GM23338 (cell line): ENCODE results near the gene CAMK2N2. TPM values are rescaled to one million over a fixed set of nuclear protein-coding genes. Genes with fewer than 3 reads are reported as not detected.

Experiments
- ATAC-seq: fragments of 200-7000 bp; cut with Tn5 transposase; 3 replicates; pipeline ENCODE4 v1.9.1; 2020
- DNase-seq: peaks from one replicate; pipeline ENCODE4 v3.0.0-alpha.2; 2015; ENCODE audit warnings: low spot score
- H2AFZ ChIP-seq: fragments of 200-600 bp; sonication (generic); 2 replicates; pipeline ENCODE4 v1.8.0; 2016; ENCODE audit warnings: antibody characterized with exemption, mild to moderate bottlenecking, moderate library complexity
- H3F3A ChIP-seq: fragments of 200-600 bp; sonication (generic); replicated peaks from 2 replicates; pipeline ENCODE4 v1.8.0; 2017; ENCODE audit warnings: antibody characterized with exemption, mixed run types, low read depth
- H3K27ac ChIP-seq: fragments of 200-600 bp; sonication (generic); 2 replicates; pipeline ENCODE4 v1.6.1; 2016; ENCODE audit warnings: low read depth
- H3K27me3 ChIP-seq: fragments of 200-600 bp; sonication (generic); 2 replicates; pipeline ENCODE4 v1.8.0; 2016; ENCODE audit warnings: mild to moderate bottlenecking, mixed run types, moderate library complexity; ENCODE audit not compliant: insufficient read depth
- H3K36me3 ChIP-seq: fragments of 200-600 bp; sonication (generic); 2 replicates; pipeline ENCODE4 v1.8.0; 2016; ENCODE audit warnings: mild to moderate bottlenecking; ENCODE audit not compliant: insufficient read depth
- H3K4me1 ChIP-seq: fragments of 200-600 bp; sonication (generic); 2 replicates; pipeline ENCODE4 v1.8.0; 2016; ENCODE audit warnings: mild to moderate bottlenecking, moderate library complexity; ENCODE audit not compliant: insufficient read depth
- H3K4me2 ChIP-seq: fragments of 200-600 bp; sonication (generic); 2 replicates; pipeline ENCODE4 v1.7.1; 2017; ENCODE audit warnings: mixed run types
- H3K4me3 ChIP-seq: fragments of 200-600 bp; sonication (generic); 2 replicates; pipeline ENCODE4 v1.6.1; 2016; ENCODE audit warnings: mixed run types
- H3K79me2 ChIP-seq: fragments of 200-600 bp; sonication (generic); replicated peaks from 2 replicates; pipeline ENCODE4 v1.8.0; 2017; ENCODE audit warnings: mild to moderate bottlenecking; ENCODE audit not compliant: insufficient read depth
- H3K9me2 ChIP-seq: fragments of 200-600 bp; sonication (generic); 2 replicates; pipeline ENCODE4 v1.8.0; 2017; ENCODE audit not compliant: insufficient read depth
- H4K20me1 ChIP-seq: fragments of 200-600 bp; sonication (generic); replicated peaks from 2 replicates; pipeline ENCODE4 v1.8.0; 2017; ENCODE audit warnings: mild to moderate bottlenecking; ENCODE audit not compliant: insufficient read depth
- H3K27ac Mint-ChIP-seq: 2 replicates; pipeline ENCODE4 v1.8.0; 2020; ENCODE audit warnings: inconsistent platforms, mild to moderate bottlenecking, moderate library complexity, mixed read lengths
- H3K27me3 Mint-ChIP-seq: 3 replicates; pipeline ENCODE4 v1.8.0; 2022; ENCODE audit warnings: low read depth, mild to moderate bottlenecking, moderate library complexity, mixed read lengths, inconsistent platforms; ENCODE audit not compliant: insufficient read depth, poor library complexity
- H3K36me3 Mint-ChIP-seq: 3 replicates; pipeline ENCODE4 v1.8.0; 2021; ENCODE audit warnings: low read depth, mild to moderate bottlenecking, inconsistent platforms, moderate library complexity, mixed read lengths
- H3K4me1 Mint-ChIP-seq: 3 replicates; pipeline ENCODE4 v1.8.0; 2020; ENCODE audit warnings: mild to moderate bottlenecking, inconsistent platforms, mixed read lengths
- H3K4me3 Mint-ChIP-seq: 3 replicates; pipeline ENCODE4 v1.8.0; 2021; ENCODE audit warnings: moderate library complexity, mild to moderate bottlenecking, inconsistent platforms, mixed read lengths
- H3K9me3 Mint-ChIP-seq: 3 replicates; pipeline ENCODE4 v1.8.0; 2020; ENCODE audit warnings: moderate library complexity, mild to moderate bottlenecking, inconsistent platforms, mixed read lengths
- CREB1 ChIP-seq: fragments of 250-450 bp; sonication (Bioruptor Pico); IDR thresholded peaks from 2 replicates; pipeline ENCODE4 v1.5.0; 2020; ENCODE audit warnings: low read depth, mild to moderate bottlenecking, moderate library complexity
- EZH2 ChIP-seq: fragments of 200-600 bp; sonication (generic); IDR thresholded peaks from one replicate; pipeline ENCODE4 v1.8.0; 2017; ENCODE audit warnings: antibody characterized with exemption, mild to moderate bottlenecking, low read depth; ENCODE audit not compliant: unreplicated experiment
- EZH2phosphoT487 ChIP-seq: fragments of 200-600 bp; sonication (generic); IDR thresholded peaks from one replicate; pipeline ENCODE4 v1.8.1; 2018; ENCODE audit warnings: antibody characterized with exemption; ENCODE audit not compliant: unreplicated experiment
- JUNB ChIP-seq: IDR thresholded peaks from one replicate; pipeline ENCODE4 v1.6.1; 2016; ENCODE audit warnings: antibody characterized with exemption; ENCODE audit not compliant: unreplicated experiment
- POLR2AphosphoS5 ChIP-seq: IDR thresholded peaks from 2 replicates; pipeline ENCODE4 v1.6.1; 2016; ENCODE audit warnings: antibody characterized with exemption, low read depth
- REST ChIP-seq: IDR thresholded peaks from one replicate; pipeline ENCODE4 v1.6.1; 2018; ENCODE audit warnings: antibody characterized with exemption; ENCODE audit not compliant: unreplicated experiment
- STAT1 ChIP-seq: IDR thresholded peaks from one replicate; pipeline ENCODE4 v1.6.1; 2016; ENCODE audit warnings: antibody characterized with exemption; ENCODE audit not compliant: unreplicated experiment
- ZNF114 ChIP-seq: fragments of 250-450 bp; sonication (Bioruptor Pico); IDR thresholded peaks from 2 replicates; pipeline ENCODE4 v1.5.0; 2020; ENCODE audit warnings: mild to moderate bottlenecking, moderate library complexity
- ZNF331 ChIP-seq: fragments of 250-450 bp; sonication (Bioruptor Pico); IDR thresholded peaks from 2 replicates; pipeline ENCODE4 v1.5.0; 2020; ENCODE audit warnings: low read depth, mild to moderate bottlenecking, moderate library complexity
- polyA plus RNA-seq: library from polyadenylated mRNA; unstranded; fragments of >200 nt; fragmentation: Nextera tagmentation; extraction: Ambion mirVana; gene quantifications from 2 replicates; pipeline ENCODE4 v1.2.1, GENCODE V29; 2016
- total RNA-seq: library from RNA; depleted of rRNA; stranded (reverse); fragments of >200 nt; shearing (Covaris generic); gene quantifications from 2 replicates; pipeline ENCODE4 v1.2.3, GENCODE V29; 2014
- TF ChIP-seq, protein P1 (sequence below), 2 experiments: fragments of 200-600 bp in 1 of 2; sonication (generic) in 1 of 2; conservative IDR thresholded peaks; 2 replicates each; pipeline versions ENCODE4 v1.5.1 to v1.6.1; 2016 to 2017; ENCODE audit warnings: antibody characterized with exemption in 2 of 2, low read depth in 2 of 2, mild to moderate bottlenecking in 2 of 2, moderate library complexity in 1 of 2

The CAMK2N2 gene
- total and polyA plus RNA-seq, 2 experiments from 2014 or later, result 0.32 to 1.3 TPM

- Histone ChIP-seq H2AFZ (peak overlapping the region; percentile 91), H3K4me2 (peak overlapping the region; percentile 90)
Observed at GRCh38 chr3:184230081-184230602, 31.2 kb downstream of the CAMK2N2 start.

More at GRCh38 chr3:184230081-184230602, 31.2 kb downstream of the CAMK2N2 start:
- Histone ChIP-seq H3K4me3 (peak overlapping the region; percentile 63), H3K27ac (no peak overlapping the region), H3K79me2 (no peaks in the 10 kb centered on the region), H3K9me2 (no peaks in the 10 kb centered on the region), H3K4me1 (no peaks in the 10 kb centered on the region), H3K36me3 (no peaks in the 10 kb centered on the region), H3F3A (no peaks in the 10 kb centered on the region), H4K20me1 (0 out of 2 replicates have a peak, but pooled peaks cover 6% of the 10 kb centered on the region), H3K27me3 (peaks cover 82% of the 10 kb centered on the region)
- Mint-ChIP-seq H3K9me3 (no peaks in the 10 kb centered on the region; the same call in 2 of the 3 replicates), H3K4me1 (peaks cover 5% of the 10 kb centered on the region), H3K4me3 (no peak overlapping the region; the same call in 2 of the 3 replicates), H3K36me3 (no peaks in the 10 kb centered on the region; the same call in 2 of the 3 replicates), H3K27ac (no peak overlapping the region), H3K27me3 (peaks cover 58% of the 10 kb centered on the region)
- peak; percentile 12 for ATAC-seq
- TF ChIP-seq ZNF331 (no peak), POLR2AphosphoS5 (no peak), EZH2 (peak; percentile 1), JUNB (no peak), STAT1 (no peak), ZNF114 (no peak), REST (no peak), CREB1 (CRISPR knock-in tag) (no peak), EZH2phosphoT487 (peak; percentile 22)
- TF ChIP-seq, protein P1, sequence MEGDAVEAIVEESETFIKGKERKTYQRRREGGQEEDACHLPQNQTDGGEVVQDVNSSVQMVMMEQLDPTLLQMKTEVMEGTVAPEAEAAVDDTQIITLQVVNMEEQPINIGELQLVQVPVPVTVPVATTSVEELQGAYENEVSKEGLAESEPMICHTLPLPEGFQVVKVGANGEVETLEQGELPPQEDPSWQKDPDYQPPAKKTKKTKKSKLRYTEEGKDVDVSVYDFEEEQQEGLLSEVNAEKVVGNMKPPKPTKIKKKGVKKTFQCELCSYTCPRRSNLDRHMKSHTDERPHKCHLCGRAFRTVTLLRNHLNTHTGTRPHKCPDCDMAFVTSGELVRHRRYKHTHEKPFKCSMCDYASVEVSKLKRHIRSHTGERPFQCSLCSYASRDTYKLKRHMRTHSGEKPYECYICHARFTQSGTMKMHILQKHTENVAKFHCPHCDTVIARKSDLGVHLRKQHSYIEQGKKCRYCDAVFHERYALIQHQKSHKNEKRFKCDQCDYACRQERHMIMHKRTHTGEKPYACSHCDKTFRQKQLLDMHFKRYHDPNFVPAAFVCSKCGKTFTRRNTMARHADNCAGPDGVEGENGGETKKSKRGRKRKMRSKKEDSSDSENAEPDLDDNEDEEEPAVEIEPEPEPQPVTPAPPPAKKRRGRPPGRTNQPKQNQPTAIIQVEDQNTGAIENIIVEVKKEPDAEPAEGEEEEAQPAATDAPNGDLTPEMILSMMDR (conservative IDR thresholded peaks at IDR 0.05; ENCODE audit: low read depth in 2 of 2), result no peak
- DNase-seq, result peak; percentile 44
